DOHH2 (cell line): ENCODE results near the gene PTPN18.

Source experiments
- H3F3A ChIP-seq: fragments of 200-600 bp; sonication (generic), shearing (Covaris generic); 2 replicates; pipeline ENCODE4 v1.6.0; 2016; ENCODE audit warnings: antibody characterized with exemption, mild to moderate bottlenecking; ENCODE audit not compliant: control insufficient read depth, insufficient read depth
- H3K27ac ChIP-seq: fragments of 200-600 bp; sonication (generic); 2 replicates; pipeline ENCODE4 v1.5.1; 2014; ENCODE audit warnings: low read depth, mild to moderate bottlenecking, low read length, moderate library complexity
- H3K27me3 ChIP-seq: fragments of 200-600 bp; sonication (generic); 2 replicates; pipeline ENCODE4 v1.6.1; 2014; ENCODE audit warnings: mild to moderate bottlenecking, low read length, mixed read lengths; ENCODE audit not compliant: control insufficient read depth
- H3K36me3 ChIP-seq: fragments of 200-600 bp; sonication (generic); 2 replicates; pipeline ENCODE4 v1.6.1; 2014; ENCODE audit warnings: mild to moderate bottlenecking, low read length, moderate library complexity, mixed read lengths; ENCODE audit not compliant: control insufficient read depth
- H3K4me1 ChIP-seq: fragments of 200-600 bp; sonication (generic); 2 replicates; pipeline ENCODE4 v1.6.1; 2014; ENCODE audit warnings: mild to moderate bottlenecking, low read length, mixed read lengths; ENCODE audit not compliant: control insufficient read depth
- H3K4me2 ChIP-seq: fragments of 200-600 bp; sonication (generic); 2 replicates; pipeline ENCODE4 v1.6.0; 2014; ENCODE audit warnings: mild to moderate bottlenecking, low read length, moderate library complexity
- H3K4me3 ChIP-seq: fragments of 200-600 bp; sonication (generic); 2 replicates; pipeline ENCODE4 v1.5.1; 2014; ENCODE audit warnings: mild to moderate bottlenecking, low read length, mixed read lengths
- H3K79me2 ChIP-seq: fragments of 200-600 bp; sonication (generic); 2 replicates; pipeline ENCODE4 v1.6.1; 2014; ENCODE audit warnings: mild to moderate bottlenecking, low read length, mixed read lengths; ENCODE audit not compliant: control insufficient read depth
- H3K9me2 ChIP-seq: fragments of 200-600 bp; sonication (generic); replicated peaks from 2 replicates; pipeline ENCODE4 v1.6.1; 2014; ENCODE audit warnings: mild to moderate bottlenecking, low read length, mixed read lengths; ENCODE audit not compliant: control insufficient read depth
- H3K9me3 ChIP-seq: fragments of 200-600 bp; sonication (generic); 2 replicates; pipeline ENCODE4 v1.6.1; 2014; ENCODE audit warnings: antibody characterized with exemption, low read length, mixed read lengths; ENCODE audit not compliant: control insufficient read depth, insufficient read depth
- H4K20me1 ChIP-seq: fragments of 200-600 bp; sonication (generic); 2 replicates; pipeline ENCODE4 v1.6.0; 2014; ENCODE audit warnings: low read depth, mild to moderate bottlenecking, antibody characterized with exemption, low read length, moderate library complexity; ENCODE audit not compliant: control insufficient read depth, insufficient read depth
- CTCF ChIP-seq: fragments of 200-600 bp; sonication (generic); IDR thresholded peaks from one replicate; pipeline ENCODE4 v1.5.1; 2014; ENCODE audit warnings: antibody characterized with exemption, mild to moderate bottlenecking, low read depth, low read length; ENCODE audit not compliant: poor library complexity, severe bottlenecking
- EZH2phosphoT487 ChIP-seq: fragments of 200-600 bp; sonication (generic); IDR thresholded peaks from 2 replicates; pipeline ENCODE4 v1.6.1; 2017; ENCODE audit warnings: borderline replicate concordance, mild to moderate bottlenecking, antibody characterized with exemption, low read length, moderate library complexity, mixed read lengths

Gene PTPN18

GRCh38 chr2:130387071-130387400 lies 31.2 kb downstream of the PTPN18 start:
- H3K27ac ChIP-seq, result peak overlapping the region; percentile 99
- H4K20me1 ChIP-seq, result no peaks in the 10 kb centered on the region
- peaks cover 27% of the 10 kb centered on the region for H3K36me3 ChIP-seq
- H3F3A ChIP-seq, result peaks cover 53% of the 10 kb centered on the region
- H3K4me3 ChIP-seq, result peak overlapping the region; percentile 74
- H3K4me2 ChIP-seq, result peak overlapping the region; percentile 80
- no peaks in the 10 kb centered on the region for H3K27me3 ChIP-seq
- no peaks in the 10 kb centered on the region for H3K9me2 ChIP-seq
- peaks cover 31% of the 10 kb centered on the region for H3K79me2 ChIP-seq
- TF ChIP-seq EZH2phosphoT487 (no peak), CTCF (no peak)
- no peaks in the 10 kb centered on the region for H3K9me3 ChIP-seq
- peaks cover 96% of the 10 kb centered on the region for H3K4me1 ChIP-seq

- H3K9me3 ChIP-seq, result no peaks in the 10 kb centered on the region
- H3K36me3 ChIP-seq, result peaks cover 20% of the 10 kb centered on the region
- H3K27ac ChIP-seq, result peak overlapping the region; percentile 99
- H3K27me3 ChIP-seq, result no peaks in the 10 kb centered on the region
- no peaks in the 10 kb centered on the region for H4K20me1 ChIP-seq
- TF ChIP-seq CTCF (no peak), EZH2phosphoT487 (no peak)
- peaks cover 96% of the 10 kb centered on the region for H3K4me1 ChIP-seq
- H3K79me2 ChIP-seq, result peaks cover 26% of the 10 kb centered on the region
- peak overlapping the region; percentile 74 for H3K4me3 ChIP-seq
- peak overlapping the region; percentile 80 for H3K4me2 ChIP-seq
- peaks cover 53% of the 10 kb centered on the region for H3F3A ChIP-seq
- no peaks in the 10 kb centered on the region for H3K9me2 ChIP-seq
Measured at GRCh38 chr2:130387804-130388203, 31.9 kb downstream of the PTPN18 start.

- peak overlapping the region; percentile 99 for H3K27ac ChIP-seq
- H3K79me2 ChIP-seq, result peaks cover 20% of the 10 kb centered on the region
- no peak for TF ChIP-seq EZH2phosphoT487
- H3K4me3 ChIP-seq, result peak overlapping the region; percentile 74
- H3F3A ChIP-seq, result peaks cover 55% of the 10 kb centered on the region
- no peaks in the 10 kb centered on the region for H4K20me1 ChIP-seq
- H3K4me1 ChIP-seq, result peaks cover 96% of the 10 kb centered on the region
- H3K9me3 ChIP-seq, result no peaks in the 10 kb centered on the region
- H3K4me2 ChIP-seq, result peak overlapping the region; percentile 80
- no peaks in the 10 kb centered on the region for H3K27me3 ChIP-seq
- no peaks in the 10 kb centered on the region for H3K9me2 ChIP-seq
- H3K36me3 ChIP-seq, result peaks cover 14% of the 10 kb centered on the region
Measured at GRCh38 chr2:130388221-130388907, 32.5 kb downstream of the PTPN18 start.

- H3K27ac ChIP-seq, result peak overlapping the region; percentile 99
Measured at GRCh38 chr2:130389358-130389757, 33.5 kb downstream of the PTPN18 start.

More at GRCh38 chr2:130389358-130389757, 33.5 kb downstream of the PTPN18 start:
- peaks cover 58% of the 10 kb centered on the region for H3F3A ChIP-seq
- peak overlapping the region; percentile 80 for H3K4me2 ChIP-seq
- H3K27me3 ChIP-seq, result no peaks in the 10 kb centered on the region
- TF ChIP-seq CTCF, result no peak
- TF ChIP-seq EZH2phosphoT487, result no peak
- peak overlapping the region; percentile 74 for H3K4me3 ChIP-seq
- peaks cover 13% of the 10 kb centered on the region; the same call in 1 of the 2 replicates for H3K36me3 ChIP-seq
- H4K20me1 ChIP-seq, result no peaks in the 10 kb centered on the region
- H3K9me3 ChIP-seq, result no peaks in the 10 kb centered on the region
- no peaks in the 10 kb centered on the region for H3K9me2 ChIP-seq
- peaks cover 93% of the 10 kb centered on the region for H3K4me1 ChIP-seq
- peaks cover 18% of the 10 kb centered on the region for H3K79me2 ChIP-seq
